Common myeloid progenitor, CD34-positive (primary cell): ENCODE data around the gene SPDL1.

Experiments used
- CTCF ChIA-PET: fragments of 350-600 bp; sonication (Branson Sonifier 250); formaldehyde crosslinking; loops from one replicate; lab custom pipeline; 2021; ENCODE audit warnings: antibody characterized with exemption; lab: Charles Lee
- POLR2A ChIA-PET: fragments of 350-600 bp; sonication (Branson Sonifier 250); formaldehyde crosslinking; loops from one replicate; lab custom pipeline; 2021; ENCODE audit warnings: antibody characterized with exemption; lab: Charles Lee
- DNase-seq, 3 donors: peaks; one replicate each; pipeline versions ENCODE4 v3.0.0 to v3.0.0-alpha.2; 2013
- H3K27ac ChIP-seq, 2 experiments: 1 replicate in 1 of 2; 2 replicates in 1 of 2; pipeline ENCODE4 v1.7.0; 2013; ENCODE audit warnings: inconsistent platforms in 2 of 2, low read length in 2 of 2, mild to moderate bottlenecking in 2 of 2, low read depth in 1 of 2, moderate library complexity in 1 of 2; ENCODE audit not compliant: severe bottlenecking in 2 of 2, insufficient read depth in 1 of 2, poor library complexity in 1 of 2
- H3K27me3 ChIP-seq, 5 experiments: replicated peaks in 2 of 5; 1 replicate in 3 of 5; 2 replicates in 2 of 5; pipeline versions ENCODE4 v1.6.1 to v1.7.0; 2013; ENCODE audit warnings: low read length in 4 of 5, mild to moderate bottlenecking in 2 of 5, moderate library complexity in 2 of 5, inconsistent platforms in 1 of 5; ENCODE audit not compliant: insufficient read depth in 5 of 5, control insufficient read depth in 4 of 5
- H3K36me3 ChIP-seq, 4 experiments: 1 replicate in 2 of 4; 2 replicates in 2 of 4; pipeline versions ENCODE4 v1.6.1 to v1.7.0; 2013; ENCODE audit warnings: low read length in 3 of 4, control low read depth in 1 of 4, mild to moderate bottlenecking in 1 of 4; ENCODE audit not compliant: control insufficient read depth in 4 of 4, insufficient read depth in 4 of 4
- H3K4me1 ChIP-seq, 4 experiments: 1 replicate in 3 of 4; 2 replicates in 1 of 4; pipeline versions ENCODE4 v1.6.1 to v1.7.1; 2013; ENCODE audit warnings: low read length in 3 of 4, mild to moderate bottlenecking in 3 of 4, control low read depth in 1 of 4, inconsistent platforms in 1 of 4, moderate library complexity in 1 of 4; ENCODE audit not compliant: control insufficient read depth in 4 of 4, insufficient read depth in 4 of 4; ENCODE audit errors: control extremely low read depth in 1 of 4
- H3K4me3 ChIP-seq, 7 experiments: 1 replicate in 4 of 7; 2 replicates in 3 of 7; pipeline versions ENCODE4 v1.5.1 to v1.7.0; 2013; ENCODE audit warnings: mild to moderate bottlenecking in 7 of 7, low read length in 6 of 7, moderate library complexity in 6 of 7, inconsistent platforms in 2 of 7, low read depth in 2 of 7, control low read depth in 1 of 7; ENCODE audit not compliant: insufficient read depth in 4 of 7, control insufficient read depth in 1 of 7; ENCODE audit errors: extremely low read depth in 1 of 7
- H3K9me3 ChIP-seq, 5 experiments: 1 replicate in 4 of 5; 2 replicates in 1 of 5; pipeline versions ENCODE4 v1.6.1 to v1.7.1; 2013; ENCODE audit warnings: low read length in 4 of 5, mild to moderate bottlenecking in 2 of 5, inconsistent platforms in 1 of 5, low read depth in 1 of 5, moderate library complexity in 1 of 5; ENCODE audit not compliant: control insufficient read depth in 4 of 5, insufficient read depth in 2 of 5; ENCODE audit errors: control extremely low read depth in 1 of 5
- WGBS: methylation state at CpG from one replicate; pipeline ENCODE4 v1.1.5; 2013; ENCODE audit not compliant: insufficient coverage; 5-methylcytosine and 5-hydroxymethylcytosine counted together

SPDL1 gene

GRCh38 chr5:169545762-169546161 is 37.8 kb upstream of the SPDL1 start:
- no peak overlapping the region for H3K4me3 ChIP-seq
- H3K9me3 ChIP-seq: peaks cover 0 to 7% (median 3%) of the 10 kb centered on the region in 5 experiments
- no peaks in the 10 kb centered on the region for H3K4me1 ChIP-seq
- DNase-seq: no peak
- no CpG with 5 or more reads among the region's 1 CpG for WGBS
- no peak overlapping the region for H3K27ac ChIP-seq
- ChIA-PET CTCF (no interaction called here), POLR2A (no interaction called here)
- no peaks in the 10 kb centered on the region for H3K36me3 ChIP-seq
- H3K27me3 ChIP-seq: peaks cover 2 to 27% (median 12%) of the 10 kb centered on the region in 5 experiments

- Histone ChIP-seq H3K36me3 (no peaks in the 10 kb centered on the region), H3K4me3 (no peak overlapping the region), H3K27ac (no peak overlapping the region), H3K27me3 (peaks cover 2 to 27% (median 12%) of the 10 kb centered on the region in 5 experiments), H3K4me1 (no peaks in the 10 kb centered on the region), H3K9me3 (peaks cover 0 to 6% (median 3%) of the 10 kb centered on the region in 5 experiments)
- ChIA-PET CTCF (no interaction called here), POLR2A (no interaction called here)
- WGBS: 100% methylated on average over 2 of the region's 3 CpGs
- DNase-seq: no peak
Measured at GRCh38 chr5:169546346-169546745, 37.2 kb upstream of the SPDL1 start.

GRCh38 chr5:169547508-169547907 is 36.1 kb upstream of the SPDL1 start:
- no peak overlapping the region for H3K27ac ChIP-seq
- H3K27me3 ChIP-seq: peaks cover 2 to 37% (median 12%) of the 10 kb centered on the region in 5 experiments
- H3K4me3 ChIP-seq: no peak overlapping the region
- H3K4me1 ChIP-seq: no peaks in the 10 kb centered on the region
- H3K36me3 ChIP-seq: no peaks in the 10 kb centered on the region
- DNase-seq: peak in 2 of 3 donors; percentile 31 to 49
- CTCF ChIA-PET: interaction anchor here (3.2 kb wide), 1 partner anchor 560 kb away, joined by 10 read pairs; no protein-coding TSS in a partner anchor
- POLR2A ChIA-PET: no interaction called here
- 35% methylated on average over 2 of the region's 3 CpGs for WGBS
- no peaks in the 10 kb centered on the region for H3K9me3 ChIP-seq

GRCh38 chr5:169548315-169548714 is 35.3 kb upstream of the SPDL1 start:
- ChIA-PET POLR2A (no interaction called here), CTCF (interaction anchor here (1.5 to 3.2 kb wide), 2 partner anchors 10 to 561 kb away, joined by 3 to 10 read pairs; no protein-coding TSS in a partner anchor)
- Histone ChIP-seq H3K9me3 (no peaks in the 10 kb centered on the region), H3K27me3 (peaks cover 2 to 37% (median 12%) of the 10 kb centered on the region in 5 experiments), H3K27ac (no peak overlapping the region), H3K4me1 (no peaks in the 10 kb centered on the region), H3K4me3 (no peak overlapping the region), H3K36me3 (no peaks in the 10 kb centered on the region)
- peak; percentile 1 to 23 (median 18) for DNase-seq
- 86% methylated on average over 1 of the region's 1 CpG for WGBS

GRCh38 chr5:169549453-169550100 is 34.0 kb upstream of the SPDL1 start:
- ChIA-PET CTCF (interaction anchor here (1.5 to 3.2 kb wide), 2 partner anchors 12 to 562 kb away, joined by 3 to 10 read pairs; no protein-coding TSS in a partner anchor), POLR2A (interaction anchor here (0.6 kb wide), 1 partner anchor 15 kb away, joined by 3 read pairs; no protein-coding TSS in a partner anchor)
- Histone ChIP-seq H3K27me3 (peaks cover 2 to 35% (median 12%) of the 10 kb centered on the region in 5 experiments), H3K27ac (no peak overlapping the region), H3K36me3 (no peaks in the 10 kb centered on the region), H3K9me3 (peaks cover 0 to 6% (median 0%) of the 10 kb centered on the region in 5 experiments), H3K4me3 (no peak overlapping the region), H3K4me1 (no peaks in the 10 kb centered on the region)
- no peak for DNase-seq
- WGBS: no CpG with 5 or more reads among the region's 1 CpG

DNA sequence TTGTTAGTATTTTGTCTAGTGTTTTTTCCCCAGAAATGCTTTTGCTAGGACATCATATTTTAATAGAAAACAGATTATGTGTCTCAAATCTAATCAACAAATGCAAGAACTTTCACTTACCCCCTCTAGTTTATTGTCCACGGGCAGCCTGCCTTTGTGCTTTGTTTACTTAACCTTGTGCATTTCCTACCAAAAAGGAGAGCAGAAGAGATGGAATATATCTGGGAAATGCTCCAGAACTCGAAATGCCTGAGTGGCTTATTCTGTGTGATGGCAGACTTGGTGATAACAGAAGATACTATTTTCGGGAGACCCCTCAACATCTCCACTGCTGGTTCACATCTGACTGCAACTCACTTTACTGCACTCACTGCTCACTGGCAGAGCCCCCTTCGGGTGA is 33.3 kb upstream of the SPDL1 start:
- no peak overlapping the region for H3K27ac ChIP-seq
- no peaks in the 10 kb centered on the region for H3K4me1 ChIP-seq
- ChIA-PET POLR2A (no interaction called here), CTCF (interaction anchor here (3.2 kb wide), 1 partner anchor 563 kb away, joined by 10 read pairs; no protein-coding TSS in a partner anchor)
- no peak overlapping the region for H3K4me3 ChIP-seq
- DNase-seq: no peak
- WGBS: no CpG with 5 or more reads among the region's 4 CpGs
- peaks cover 2 to 35% (median 12%) of the 10 kb centered on the region in 5 experiments for H3K27me3 ChIP-seq
- H3K9me3 ChIP-seq: peaks cover 0 to 6% (median 0%) of the 10 kb centered on the region in 5 experiments
- no peaks in the 10 kb centered on the region for H3K36me3 ChIP-seq

GRCh38 chr5:169551146-169551545 is 32.4 kb upstream of the SPDL1 start:
- H3K9me3 ChIP-seq: peaks cover 0 to 7% (median 0%) of the 10 kb centered on the region in 5 experiments
- H3K27ac ChIP-seq: no peak overlapping the region
- POLR2A ChIA-PET: no interaction called here
- no peaks in the 10 kb centered on the region for H3K4me1 ChIP-seq
- H3K4me3 ChIP-seq: no peak overlapping the region
- H3K36me3 ChIP-seq: no peaks in the 10 kb centered on the region
- peaks cover 2 to 32% (median 12%) of the 10 kb centered on the region in 5 experiments for H3K27me3 ChIP-seq
- CTCF ChIA-PET: no interaction called here
- no peak for DNase-seq
- no CpG with 5 or more reads among the region's 1 CpG for WGBS
